Activated CD8-positive, alpha-beta memory T cell treated with anti-CD3 and anti-CD28 coated beads for 4 hours (primary cell): ENCODE results near the gene SMIM1.
"Not testable (repeated sequence)": the region's sequence is repeated elsewhere in the genome, so short reads cannot be mapped to it uniquely, and the experiment has no call there.

ENCODE experiments used
- DNase-seq, 2 donors: peaks; one replicate each; pipeline ENCODE4 v3.0.0-alpha.2; 2020; ENCODE audit warnings: low read depth in 2 of 2

Gene SMIM1

DNA sequence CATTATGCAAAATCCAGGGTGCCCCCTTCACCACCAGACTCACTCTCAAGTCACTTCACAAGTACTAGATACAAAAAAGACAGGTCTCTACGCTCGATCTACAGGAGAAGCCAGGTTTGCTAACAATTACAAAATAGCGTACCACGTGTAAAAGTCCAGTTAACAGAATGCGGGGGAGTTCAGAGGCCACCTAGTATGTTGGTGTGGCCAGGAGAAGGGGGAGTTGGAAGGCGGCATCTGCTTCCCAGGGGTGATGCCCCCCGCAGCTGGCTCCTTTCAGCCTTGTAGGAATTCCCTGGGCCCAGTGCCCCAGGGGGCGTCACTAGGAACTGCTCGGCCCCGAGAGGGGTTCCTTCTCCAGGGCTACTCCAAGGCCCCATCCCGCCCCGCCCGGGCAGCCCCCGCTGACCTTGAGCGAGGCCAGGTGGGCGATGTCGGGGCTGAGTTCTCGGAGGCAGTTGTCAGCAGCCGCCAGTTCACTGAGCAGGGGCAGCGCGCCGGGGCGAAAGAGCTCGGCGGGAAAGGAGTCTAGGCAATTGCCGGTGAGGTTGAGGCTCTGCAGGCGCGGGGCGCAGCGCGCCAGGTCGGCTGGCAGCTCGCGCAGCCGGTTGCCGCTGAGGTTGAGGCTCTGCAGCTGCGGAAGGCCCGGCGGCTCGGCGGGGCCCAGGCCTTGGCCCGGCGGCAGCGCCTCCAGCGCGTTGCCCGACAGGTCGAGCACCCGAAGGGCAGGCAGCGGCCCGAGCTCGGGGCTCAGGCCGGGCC lies 23.1 kb downstream of the SMIM1 start:
- DNase-seq: no peak

DNA sequence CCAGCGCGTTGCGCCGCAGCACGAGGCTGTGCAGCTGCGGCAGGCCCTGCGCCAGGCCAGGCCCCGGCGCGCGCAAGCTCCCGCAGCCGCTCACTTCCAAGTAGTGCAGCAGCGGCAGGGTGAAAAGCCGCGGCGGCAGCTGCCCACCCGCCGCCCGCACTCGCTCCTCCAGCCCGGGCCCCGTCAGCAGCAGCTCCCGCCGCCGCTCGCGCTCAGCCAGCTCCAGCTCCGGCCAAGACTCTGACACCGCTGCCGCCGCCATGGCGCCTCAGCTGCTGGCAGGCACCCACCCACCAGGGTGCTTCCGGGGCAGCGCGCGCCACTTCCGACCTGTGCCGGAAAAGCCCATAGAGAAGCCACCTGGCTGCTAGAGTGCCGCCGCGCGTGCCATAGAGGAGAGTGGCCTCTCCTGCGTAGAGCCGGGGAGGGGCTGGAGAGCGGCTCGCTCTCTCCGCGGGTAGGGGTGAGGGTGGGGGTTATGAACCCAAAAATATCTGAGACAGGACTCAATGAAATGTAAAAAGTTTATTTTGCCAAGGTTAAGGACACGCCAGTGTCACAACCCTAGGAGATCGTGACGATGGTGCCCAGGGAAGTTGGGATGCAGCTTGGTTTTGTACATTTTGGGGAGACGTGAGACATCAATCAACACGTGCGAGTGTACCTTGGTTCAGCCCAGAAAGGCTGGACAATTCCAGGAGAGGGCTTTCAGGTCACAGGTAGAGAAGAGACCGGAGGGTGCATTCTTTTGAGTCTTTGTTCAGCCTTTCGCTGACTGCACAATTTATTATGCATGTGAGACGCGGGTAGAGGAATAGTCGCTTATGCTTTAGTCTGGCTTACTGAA lies 23.9 kb downstream of the SMIM1 start, which contains the start of gene LRRC47:
Gene LRRC47 (minus strand): TSS at position 284 of the 847 bp plus-strand sequence. CDS start 22 bp downstream, at position 262.
- peak; percentile 86 to 92 for DNase-seq

DNA sequence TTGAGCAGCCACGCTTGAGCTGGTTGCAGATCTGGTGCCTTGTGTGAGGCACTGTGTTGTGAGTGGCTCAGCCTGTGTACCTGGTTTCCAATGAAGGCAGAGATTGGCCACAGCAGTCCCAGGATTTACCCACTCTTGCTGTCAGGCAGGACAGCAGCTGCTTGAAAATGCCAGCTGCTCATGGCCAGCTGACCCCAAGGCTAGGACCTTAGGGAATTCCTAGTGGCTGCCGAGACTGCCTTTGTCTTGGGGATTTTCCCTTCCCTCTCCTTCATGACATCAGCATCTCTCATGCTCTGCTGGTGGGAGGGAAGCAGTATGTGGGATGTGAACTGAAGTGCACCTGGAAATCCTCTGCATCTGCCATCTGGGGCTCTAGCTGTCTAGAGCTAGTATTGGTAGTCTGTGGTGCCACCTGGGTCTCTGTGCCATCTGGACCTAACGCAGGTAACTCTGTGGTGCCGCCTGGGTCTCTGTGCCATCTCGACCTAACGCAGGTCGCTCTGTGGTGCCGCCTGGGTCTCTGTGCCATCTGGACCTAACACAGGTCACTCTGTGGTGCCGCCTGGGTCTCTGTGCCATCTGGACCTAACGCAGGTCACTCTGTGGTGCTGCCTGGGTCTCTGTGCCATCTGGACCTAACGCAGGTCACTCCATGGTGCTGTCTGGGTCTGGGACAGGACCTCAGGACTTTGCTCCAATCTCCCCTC lies 27.6 kb downstream of the SMIM1 start:
- no peak for DNase-seq

DNA sequence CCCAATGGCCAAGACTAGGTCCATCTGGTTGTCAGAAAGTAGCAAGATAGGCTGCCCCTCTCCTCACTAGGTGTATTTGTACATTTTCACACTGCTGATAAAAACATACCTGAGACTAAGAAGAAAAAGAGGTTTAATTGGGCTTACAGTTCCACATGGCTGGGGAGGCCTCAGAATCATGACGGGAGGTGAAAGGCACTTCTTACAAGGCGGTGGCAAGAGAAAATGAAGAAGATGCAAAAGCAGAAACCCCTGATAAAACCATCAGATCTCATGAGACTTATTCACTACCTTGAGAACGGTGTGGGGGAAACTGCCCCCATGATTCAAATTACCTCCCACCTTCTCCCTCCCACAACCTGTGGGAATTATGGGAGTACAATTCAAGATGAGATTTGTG lies 28.2 kb downstream of the SMIM1 start:
- DNase-seq: not testable (repeated sequence)

DNA sequence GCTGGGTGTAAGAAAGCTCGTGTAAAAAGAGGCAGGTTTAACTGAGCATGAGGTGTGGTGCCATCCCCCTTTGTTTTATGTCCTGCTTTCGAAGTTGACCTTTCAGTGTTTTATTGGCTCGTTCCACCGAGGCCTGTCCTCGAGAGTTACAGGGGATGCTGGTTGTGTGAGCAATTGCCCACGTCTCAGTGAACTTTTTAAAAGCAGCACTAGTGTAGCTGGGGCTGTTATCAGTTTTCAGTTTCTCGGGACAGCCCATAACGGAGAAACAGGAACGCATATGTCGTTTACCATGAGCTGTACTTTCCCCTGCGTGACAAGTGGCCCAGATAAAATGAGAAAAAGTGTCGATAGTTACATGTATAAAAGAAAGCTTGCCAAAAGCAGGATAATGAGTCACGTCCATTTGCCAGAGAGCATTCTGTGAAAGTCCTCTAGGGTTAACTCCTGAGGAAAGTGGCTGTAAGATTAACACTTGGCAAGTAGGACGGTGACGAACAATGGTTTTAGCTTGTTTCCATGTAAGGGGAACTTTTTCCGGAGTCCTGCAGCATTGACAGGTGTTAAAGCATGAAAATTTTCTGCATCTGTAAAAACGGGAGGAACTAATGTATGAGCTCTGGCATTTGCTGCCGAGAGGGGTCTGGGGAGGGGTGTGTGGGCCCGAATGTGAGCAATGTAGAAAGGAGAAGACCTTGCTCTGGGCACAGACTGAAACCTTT lies 31.5 kb downstream of the SMIM1 start:
- no peak for DNase-seq

DNA sequence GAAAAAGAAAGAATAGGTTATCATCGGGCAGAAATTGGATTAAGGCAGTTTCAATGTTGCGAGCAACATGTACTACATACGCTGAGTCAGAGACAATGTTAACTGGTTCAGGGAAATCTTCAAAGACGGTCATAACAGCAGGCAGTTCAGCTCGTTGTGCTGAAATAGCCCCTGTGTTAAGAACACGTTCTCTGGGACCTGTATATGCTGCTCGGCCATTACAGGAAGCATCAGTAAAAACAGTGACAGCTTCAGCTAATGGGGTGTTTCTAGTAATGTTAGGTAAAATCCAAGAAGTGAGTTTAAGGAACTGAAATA lies 32.0 kb downstream of the SMIM1 start:
- not testable (repeated sequence) for DNase-seq

DNA sequence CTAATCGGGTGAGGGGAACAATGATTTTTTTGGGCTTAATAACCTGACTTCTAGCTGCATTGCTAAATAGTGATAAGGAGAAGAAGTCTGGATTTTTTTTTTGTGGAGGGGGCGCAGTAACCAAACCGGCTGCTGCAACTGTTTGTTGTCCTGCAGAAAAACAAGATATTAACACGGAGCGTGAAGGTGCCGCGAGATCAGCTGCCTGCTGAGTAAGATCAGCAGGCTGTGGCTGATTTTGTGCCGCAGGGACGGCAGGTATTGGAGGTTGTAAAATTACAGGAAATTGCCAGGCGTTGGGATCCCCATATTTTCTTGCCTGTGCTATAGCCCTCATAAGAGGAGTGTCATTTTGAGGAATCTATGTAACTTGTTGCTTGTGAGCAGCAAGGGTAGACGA lies 32.5 kb downstream of the SMIM1 start:
- DNase-seq: no peak

DNA sequence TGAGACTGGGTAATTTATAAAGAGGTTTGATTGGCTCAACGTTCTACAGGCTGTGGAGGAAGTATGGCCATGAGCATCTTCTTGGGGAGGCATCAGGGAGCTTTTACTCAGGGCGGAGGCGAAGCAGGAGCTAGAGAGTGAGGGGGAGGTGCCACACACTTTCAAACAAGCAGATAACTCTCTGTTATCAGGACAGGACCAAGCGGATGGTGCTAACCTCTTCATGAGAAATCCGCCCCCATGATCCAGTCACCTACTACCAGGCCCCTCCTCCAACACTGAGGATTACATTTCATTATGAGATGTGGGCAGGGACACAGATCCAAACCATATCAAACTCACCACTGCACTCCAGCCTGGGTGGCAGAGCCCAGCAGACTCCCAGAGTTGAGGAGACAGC lies 35.2 kb downstream of the SMIM1 start:
- no peak for DNase-seq

DNA sequence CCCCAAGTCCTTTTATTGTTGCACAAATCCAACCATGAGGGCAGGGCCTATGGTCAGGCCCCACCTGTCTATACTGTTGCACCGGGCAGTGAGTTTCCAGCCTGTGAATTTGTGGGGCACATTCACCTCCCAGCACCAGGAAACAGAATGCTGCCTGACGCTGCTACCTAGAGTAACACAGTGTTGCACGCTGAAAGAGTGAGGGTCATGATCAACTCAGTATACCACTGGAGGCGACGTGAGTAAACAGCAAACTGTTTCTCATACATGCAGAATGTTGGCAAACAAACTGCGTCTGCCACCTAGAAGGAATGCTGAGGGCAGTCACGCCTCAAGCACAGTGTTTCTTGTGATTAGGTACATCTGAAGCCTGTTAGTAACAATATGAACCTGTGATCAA lies 37.1 kb downstream of the SMIM1 start:
- no peak for DNase-seq

DNA sequence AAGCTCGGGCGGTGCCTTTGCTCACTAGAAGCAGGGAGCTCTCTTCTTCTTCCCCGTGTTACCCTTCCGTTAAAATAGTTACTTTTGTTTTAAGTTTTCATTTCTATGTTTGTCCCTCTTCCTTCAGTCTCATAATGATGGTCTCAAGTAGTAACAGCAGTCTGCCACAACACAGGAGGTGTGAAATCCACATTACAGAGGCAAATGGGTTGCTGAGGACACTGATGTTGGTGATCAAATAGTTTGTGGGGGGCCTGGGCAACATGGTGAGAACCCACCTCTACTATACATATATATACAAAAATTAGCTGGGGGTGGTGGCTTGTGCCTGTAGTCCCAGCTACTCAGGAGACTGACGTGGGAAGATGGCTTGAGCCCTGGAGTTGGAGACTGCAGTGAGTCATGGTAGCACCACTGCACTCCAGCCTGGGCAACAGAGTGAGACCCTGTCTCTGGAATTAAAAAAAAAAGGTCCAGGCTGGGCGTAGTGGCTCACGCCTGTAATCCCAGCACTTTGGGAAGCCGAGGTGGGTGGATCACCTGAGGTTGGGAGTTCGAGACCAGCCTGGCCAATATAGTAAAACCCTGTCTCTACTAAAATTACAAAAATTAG lies 37.7 kb downstream of the SMIM1 start:
- not testable (repeated sequence) for DNase-seq

DNA sequence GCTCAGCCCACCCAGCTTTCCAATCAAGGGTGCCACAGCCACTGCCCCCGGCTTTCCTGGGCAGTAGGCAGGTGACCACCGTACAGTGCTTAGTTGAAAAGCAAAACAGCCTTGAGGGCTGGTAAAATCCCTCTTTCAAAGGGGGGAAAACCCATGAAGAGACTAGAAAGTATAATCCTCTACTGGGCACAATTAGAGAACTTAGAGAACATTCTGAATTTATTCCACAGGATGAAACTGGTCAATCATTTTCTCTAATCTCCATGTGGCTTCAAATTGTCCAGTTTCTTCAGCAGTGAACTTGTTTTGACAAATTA lies 39.0 kb downstream of the SMIM1 start:
- DNase-seq: no peak

DNA sequence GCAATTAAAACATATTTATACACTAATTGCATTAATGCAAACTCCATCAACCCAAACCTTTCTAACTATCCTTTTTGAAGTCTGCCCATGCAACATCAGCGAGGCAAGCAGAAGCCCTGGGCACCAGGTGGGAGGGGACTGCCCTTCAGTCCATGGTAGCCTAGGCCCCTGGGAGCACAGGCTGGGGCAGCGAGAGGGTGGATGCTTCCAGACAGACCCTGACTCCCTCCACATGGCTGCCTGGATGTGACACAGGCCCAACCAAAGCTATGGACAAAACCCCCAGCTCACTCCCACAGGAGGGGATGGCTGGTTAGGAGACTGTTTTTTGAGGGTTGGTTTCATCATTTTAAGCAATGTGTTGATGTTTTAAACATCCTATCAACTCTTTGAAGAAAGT lies 41.5 kb downstream of the SMIM1 start:
- DNase-seq: no peak

DNA sequence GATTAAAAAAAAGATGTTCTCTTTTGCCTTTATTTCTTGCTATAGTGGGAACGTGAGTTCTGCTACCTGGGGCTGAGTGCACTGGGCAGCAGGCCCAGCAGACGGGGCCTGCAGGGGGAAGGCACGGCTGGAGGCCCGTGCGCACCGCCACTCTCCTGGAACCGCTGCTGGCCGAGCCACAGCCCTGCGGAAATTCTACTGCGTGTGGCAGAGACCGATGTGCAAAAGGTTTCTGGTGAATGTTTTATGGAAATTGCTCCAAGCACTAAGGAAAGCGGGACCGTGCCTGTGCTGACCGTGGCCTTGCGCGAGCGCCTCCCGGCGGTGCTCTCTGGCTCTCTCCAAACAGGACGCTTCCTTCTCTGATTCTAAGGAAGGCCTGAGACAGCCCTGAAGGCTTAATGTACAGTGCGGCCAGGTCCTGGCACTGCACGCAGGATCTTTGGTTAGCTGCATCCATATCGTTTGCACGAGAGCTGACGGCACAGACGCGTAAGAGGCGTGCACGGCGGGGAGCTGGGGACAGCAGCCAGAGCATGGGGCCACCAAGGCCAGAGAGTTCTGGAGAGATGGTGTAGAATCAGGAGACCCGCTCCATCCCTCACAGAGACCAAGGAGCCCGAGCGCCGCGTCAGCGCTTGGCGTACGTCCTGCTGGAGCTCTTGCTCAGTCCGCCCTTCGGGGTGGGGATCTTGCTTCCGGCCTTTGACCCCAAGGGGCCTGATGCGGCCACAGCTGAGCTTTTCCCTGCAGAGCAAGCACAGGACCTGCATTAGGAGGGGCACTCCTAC lies 42.4 kb downstream of the SMIM1 start:
- no peak for DNase-seq

DNA sequence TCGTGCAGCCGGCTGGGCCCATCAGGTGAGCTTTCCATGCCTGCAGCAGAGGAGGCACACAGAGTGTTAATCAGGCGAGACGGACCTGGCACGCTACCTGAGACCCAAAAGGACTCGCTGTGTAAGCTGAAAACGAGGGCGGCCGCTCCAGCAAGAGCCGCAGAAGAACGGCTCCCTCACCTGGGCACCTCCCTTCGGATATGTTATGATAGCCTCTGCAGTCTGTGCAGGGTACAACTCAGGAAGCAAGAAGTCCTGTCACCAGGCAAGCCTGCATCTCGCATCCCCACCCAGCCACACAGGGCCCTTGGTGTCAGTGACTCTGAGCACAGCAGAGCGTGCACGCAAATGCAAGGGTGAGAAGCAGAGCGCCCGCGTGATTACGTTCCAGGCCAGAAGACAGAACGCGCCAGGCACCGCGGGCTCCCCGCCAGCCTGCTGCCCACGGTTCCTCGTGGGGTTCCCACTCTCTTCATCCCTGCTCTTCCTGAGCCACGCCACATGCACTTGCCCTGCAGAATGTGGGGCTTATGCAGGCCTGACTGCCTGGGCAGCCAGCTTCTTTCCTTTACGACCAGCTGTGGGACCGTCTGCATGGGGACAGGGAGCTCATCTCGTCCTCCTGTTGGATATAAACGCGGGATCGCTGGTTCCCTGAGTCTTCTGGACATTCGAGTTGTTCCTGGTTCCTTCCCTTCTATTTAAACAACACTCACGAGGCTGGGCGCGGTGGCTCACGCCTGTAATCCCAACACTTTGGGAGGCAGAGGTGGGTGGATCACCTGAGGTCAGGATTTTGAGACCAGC lies 44.0 kb downstream of the SMIM1 start:
- DNase-seq: no peak

DNA sequence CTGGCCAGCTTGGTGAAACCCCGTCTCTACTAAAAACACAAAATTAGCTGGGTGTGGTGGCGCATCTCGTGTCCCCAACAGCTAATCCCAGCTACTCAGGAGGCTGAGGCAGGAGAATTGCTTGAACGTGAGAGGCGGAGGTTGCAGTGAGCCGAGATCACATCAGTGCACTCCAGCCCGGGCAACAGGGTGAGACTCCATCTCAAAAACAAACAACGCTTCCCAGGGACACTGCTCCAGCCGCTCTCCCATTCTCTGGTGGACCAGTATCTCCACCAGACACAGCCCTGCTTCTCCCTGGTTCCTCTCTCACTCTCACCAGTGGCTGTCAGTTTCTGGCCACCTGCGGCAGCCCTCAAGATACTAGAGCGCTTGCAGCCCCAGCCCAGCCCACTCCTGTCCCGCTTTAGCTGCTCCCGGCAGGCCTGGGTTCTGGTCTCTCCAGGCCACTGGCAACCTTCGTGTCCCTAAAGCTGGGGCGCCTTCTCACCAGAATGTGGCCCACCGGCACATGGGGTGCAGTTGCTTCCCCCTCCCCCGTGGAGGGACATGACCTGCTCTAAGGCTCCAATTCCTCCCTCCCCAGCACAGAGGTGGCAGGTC lies 44.7 kb downstream of the SMIM1 start:
- no peak for DNase-seq

DNA sequence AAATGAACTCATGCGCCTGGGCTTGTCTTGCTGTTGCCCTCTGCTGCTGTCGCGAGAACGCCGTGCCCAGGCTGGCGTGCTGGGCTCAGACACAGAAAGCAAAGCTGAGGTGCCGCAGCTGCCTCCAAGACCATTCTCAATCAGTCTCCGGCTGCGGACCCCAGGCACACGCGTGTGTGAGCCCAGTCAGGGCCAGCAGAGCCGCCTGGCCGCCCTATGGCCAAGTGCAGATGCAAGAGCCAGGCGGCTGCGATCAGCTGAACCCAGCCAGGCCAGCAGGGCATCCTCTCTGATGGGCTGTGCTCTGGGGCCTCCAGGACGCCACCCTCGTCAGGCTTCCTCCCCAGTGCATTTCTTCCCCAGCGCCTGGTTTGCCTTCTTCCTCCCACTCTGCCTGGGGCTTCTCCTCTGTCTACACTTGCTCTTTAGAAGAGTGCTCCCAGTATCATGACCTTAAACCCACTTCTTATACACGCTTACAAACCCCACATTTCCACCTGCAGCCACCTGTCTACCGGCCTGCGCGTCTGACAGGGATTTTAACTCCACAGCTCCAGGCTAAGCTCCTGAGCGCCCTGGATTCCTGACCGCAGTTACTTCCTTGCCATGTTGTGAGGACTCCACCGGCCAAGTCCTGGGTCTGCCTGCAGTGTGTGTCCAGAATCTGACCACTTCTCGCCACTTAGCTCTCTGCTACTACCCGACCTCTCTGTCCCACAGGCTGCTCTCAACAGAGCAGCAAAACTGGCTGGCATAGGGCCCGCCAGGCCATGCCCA lies 45.5 kb downstream of the SMIM1 start:
- DNase-seq: no peak

DNA sequence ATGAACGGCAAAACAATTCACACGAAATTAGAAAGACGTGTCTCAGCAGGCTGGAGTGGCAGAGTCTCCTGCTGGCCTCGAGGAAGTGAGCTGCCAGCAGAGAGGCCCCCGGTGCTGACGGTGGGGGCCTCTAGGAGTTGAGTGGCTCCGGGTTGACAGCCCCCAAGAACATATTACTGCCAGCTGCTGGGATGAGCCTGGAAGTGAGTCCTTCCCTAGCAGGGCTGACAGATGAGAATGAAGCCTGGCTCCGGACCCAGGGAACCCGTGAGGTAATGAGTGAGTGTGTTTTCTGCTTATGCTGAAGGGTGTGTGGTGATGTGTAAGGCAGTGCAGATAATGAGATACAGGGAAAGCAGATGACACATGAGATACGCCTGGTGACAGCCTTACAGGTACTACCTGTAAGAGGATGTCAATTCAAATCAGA lies 47.2 kb downstream of the SMIM1 start:
- DNase-seq: no peak

DNA sequence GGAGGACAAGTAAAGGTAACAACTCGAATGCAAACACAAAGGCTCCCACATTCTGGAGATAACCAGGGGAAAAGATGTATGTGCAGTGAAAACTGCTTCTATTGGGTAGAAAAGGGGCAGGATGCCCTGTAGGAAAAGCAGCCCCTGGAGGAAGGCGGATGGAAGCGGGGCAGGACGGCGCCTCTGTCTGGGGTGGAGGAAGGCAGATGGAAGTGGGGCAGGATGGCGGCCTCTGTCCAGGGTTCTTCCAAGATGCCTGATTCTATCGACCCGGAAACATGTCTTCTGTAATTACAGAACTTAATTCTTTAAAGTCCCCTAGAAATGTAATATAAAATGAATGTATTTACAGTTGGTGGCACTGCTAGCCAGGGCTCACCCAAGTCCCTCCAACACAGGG lies 47.8 kb downstream of the SMIM1 start:
- DNase-seq: no peak

DNA sequence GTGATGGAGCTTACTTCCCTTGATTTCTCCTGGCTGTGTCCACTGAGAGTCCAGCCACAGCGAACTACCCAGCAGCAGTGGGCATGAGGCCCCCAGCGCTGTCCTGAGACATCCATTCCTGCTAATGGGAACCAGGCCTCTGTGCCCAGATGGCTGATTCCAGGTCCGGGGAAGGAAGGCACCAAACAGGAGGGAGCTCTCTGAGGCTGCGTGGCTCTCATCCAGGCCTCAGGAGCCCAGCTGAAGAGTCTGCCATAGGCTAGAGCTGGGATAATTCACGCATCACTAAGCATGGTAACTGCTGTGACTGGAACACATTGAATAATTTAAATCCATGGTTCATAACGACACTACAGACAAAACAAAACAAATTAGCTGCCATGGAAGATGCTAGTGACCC lies 48.5 kb downstream of the SMIM1 start:
- DNase-seq: no peak
